K562 (cell line): ENCODE data around the gene MAD1L1. TPM values are rescaled to one million over a fixed set of nuclear protein-coding genes. Genes with fewer than 3 reads are reported as not detected.

Source experiments
- BACH1 ChIP-seq: fragments of 200-800 bp; sonication (Bioruptor generic); IDR thresholded peaks from 2 replicates; pipeline ENCODE4 v1.6.1; 2016; ENCODE audit warnings: missing genetic modification characterization, missing compliant biosample characterization
- CBX3 ChIP-seq, 2 experiments: IDR thresholded peaks; 1 replicate in 1 of 2; 2 replicates in 1 of 2; pipeline ENCODE4 v1.6.1; 2012; ENCODE audit warnings: inconsistent platforms in 2 of 2, low read length in 2 of 2, borderline replicate concordance in 1 of 2, control low read depth in 1 of 2
- FIP1L1 ChIP-seq: fragments of 200-400 bp; formaldehyde crosslinking; IDR thresholded peaks from 2 replicates; pipeline ENCODE4 v1.6.1; 2018; ENCODE audit warnings: mild to moderate bottlenecking, low read depth, low read length; ENCODE audit not compliant: poor library complexity, severe bottlenecking
- FOSL1 ChIP-seq: fragments of 200-800 bp; sonication (Bioruptor generic); conservative IDR thresholded peaks from 2 replicates; pipeline ENCODE4 v1.6.1; 2016; ENCODE audit warnings: missing genetic modification characterization, missing compliant biosample characterization
- MAFF ChIP-seq: IDR thresholded peaks from 2 replicates; pipeline ENCODE4 v1.6.1; 2012; ENCODE audit warnings: low read length, improper control_type of control experiment
- MAFG ChIP-seq: fragments of 450-650 bp; conservative IDR thresholded peaks from 2 replicates; pipeline ENCODE4 v1.6.1; 2016; ENCODE audit warnings: missing genetic modification characterization, missing compliant biosample characterization
- MCM5 ChIP-seq: fragments of 450-650 bp; IDR thresholded peaks from 2 replicates; pipeline ENCODE4 v1.6.1; 2016; ENCODE audit warnings: low read depth
- MEF2A ChIP-seq: IDR thresholded peaks from 2 replicates; pipeline ENCODE4 v1.6.1; 2011; ENCODE audit warnings: low read depth, mild to moderate bottlenecking, low read length, moderate library complexity; ENCODE audit not compliant: control insufficient read depth
- MEF2D ChIP-seq: conservative IDR thresholded peaks from 2 replicates; pipeline ENCODE4 v1.6.1; 2016; ENCODE audit warnings: low read depth, missing genetic modification characterization, missing compliant biosample characterization
- PML ChIP-seq: IDR thresholded peaks from 2 replicates; pipeline ENCODE4 v1.6.1; 2012; ENCODE audit warnings: low read length, inconsistent platforms
- SAFB ChIP-seq: fragments of 200-400 bp; formaldehyde crosslinking; IDR thresholded peaks from 2 replicates; pipeline ENCODE4 v1.6.1; 2017; ENCODE audit warnings: low read depth, low read length, borderline replicate concordance
- SMAD2 ChIP-seq: fragments of 150-350 bp; IDR thresholded peaks from 2 replicates; pipeline ENCODE4 v1.6.1; 2014; ENCODE audit warnings: low read depth, mild to moderate bottlenecking, low read length
- SMARCA5 ChIP-seq: fragments of 450-650 bp; IDR thresholded peaks from 2 replicates; pipeline ENCODE4 v1.6.1; 2016
- SNRNP70 ChIP-seq: fragments of 200-400 bp; formaldehyde crosslinking; optimal IDR thresholded peaks from 2 replicates; pipeline ENCODE3; 2017; ENCODE audit warnings: low read depth, low read length
- TAL1 ChIP-seq: fragments of 450-650 bp; IDR thresholded peaks from 2 replicates; pipeline ENCODE4 v1.6.1; 2016; ENCODE audit warnings: mild to moderate bottlenecking
- ZBTB7A ChIP-seq: IDR thresholded peaks from 2 replicates; pipeline ENCODE4 v1.6.1; 2011; ENCODE audit warnings: low read depth, mild to moderate bottlenecking, low read length, moderate library complexity, borderline replicate concordance; ENCODE audit not compliant: control insufficient read depth
- ZFX ChIP-seq: sonication (generic); formaldehyde crosslinking; IDR thresholded peaks from 2 replicates; pipeline ENCODE4 v1.8.0; 2022; ENCODE audit warnings: mild to moderate bottlenecking, missing genetic modification reagents, moderate library complexity
- ZNF232 ChIP-seq: sonication (generic); formaldehyde crosslinking; IDR thresholded peaks from 2 replicates; pipeline ENCODE4 v1.8.0; 2022; ENCODE audit warnings: mild to moderate bottlenecking, missing genetic modification reagents
- ZNF445 ChIP-seq: fragments of 250-450 bp; sonication (Bioruptor Pico); IDR thresholded peaks from 2 replicates; pipeline ENCODE4 v1.4.0; 2020; ENCODE audit warnings: low read depth, mild to moderate bottlenecking, moderate library complexity
- ZNF551 ChIP-seq: fragments of 250-450 bp; sonication (Bioruptor Pico); IDR thresholded peaks from 2 replicates; pipeline ENCODE4 v1.5.0; 2021; ENCODE audit warnings: mild to moderate bottlenecking, moderate library complexity
- polyA plus RNA-seq, 8 experiments: library from polyadenylated mRNA; depleted of rRNA in 4 of 8; stranded (reverse) in 5 of 8; unstranded in 3 of 8; fragments of >200 nt; fragmentation: Nextera tagmentation in 2 of 8; fragmentation: Illumina TruSeq in 1 of 8; extraction: Ambion mirVana in 2 of 8; extraction: Trizol in 1 of 8; gene quantifications; 2 replicates each; pipeline versions ENCODE4 v1.2.1 to v1.2.3, GENCODE V29; 2011 to 2014; ENCODE audit warnings: inconsistent platforms in 1 of 8, missing spikeins in 1 of 8
- total RNA-seq, 7 experiments: library from RNA; depleted of rRNA in 6 of 7; stranded (reverse); fragments of >200 nt in 6 of 7; fragmentation: Illumina TruSeq in 2 of 7; extraction: Trizol in 2 of 7; gene quantifications; 2 replicates each; pipeline versions ENCODE4 v1.2.1 to v1.2.3, GENCODE V29; 2011 to 2021; ENCODE audit warnings: low replicate concordance in 1 of 7
- TF ChIP-seq, protein P1 (sequence below): fragments of 200-800 bp; sonication (Bioruptor generic); IDR thresholded peaks from 2 replicates; pipeline ENCODE4 v1.6.1; 2017; ENCODE audit warnings: missing genetic modification characterization, missing compliant biosample characterization
- TF ChIP-seq, protein P2 (sequence below): fragments of 250-450 bp; sonication (Bioruptor Pico); IDR thresholded peaks from 2 replicates; pipeline ENCODE4 v1.5.0; 2020; ENCODE audit warnings: mild to moderate bottlenecking
- TF ChIP-seq, protein P3 (sequence below): sonication (generic); formaldehyde crosslinking; IDR thresholded peaks from 2 replicates; pipeline ENCODE4 v1.5.0; 2020; ENCODE audit warnings: missing genetic modification reagents
- TF ChIP-seq, protein P4 (sequence below): fragments of 200-800 bp; sonication (Bioruptor generic); IDR thresholded peaks from 2 replicates; pipeline ENCODE4 v1.6.1; 2017; ENCODE audit warnings: missing genetic modification characterization, missing compliant biosample characterization

Gene MAD1L1
- total and polyA plus RNA-seq, 9 of the 15 experiments (the other 6 are each of a cell fraction or from before 2014, with no cell fraction given), result 1.7 to 89.7 (median 18.0) TPM

DNA sequence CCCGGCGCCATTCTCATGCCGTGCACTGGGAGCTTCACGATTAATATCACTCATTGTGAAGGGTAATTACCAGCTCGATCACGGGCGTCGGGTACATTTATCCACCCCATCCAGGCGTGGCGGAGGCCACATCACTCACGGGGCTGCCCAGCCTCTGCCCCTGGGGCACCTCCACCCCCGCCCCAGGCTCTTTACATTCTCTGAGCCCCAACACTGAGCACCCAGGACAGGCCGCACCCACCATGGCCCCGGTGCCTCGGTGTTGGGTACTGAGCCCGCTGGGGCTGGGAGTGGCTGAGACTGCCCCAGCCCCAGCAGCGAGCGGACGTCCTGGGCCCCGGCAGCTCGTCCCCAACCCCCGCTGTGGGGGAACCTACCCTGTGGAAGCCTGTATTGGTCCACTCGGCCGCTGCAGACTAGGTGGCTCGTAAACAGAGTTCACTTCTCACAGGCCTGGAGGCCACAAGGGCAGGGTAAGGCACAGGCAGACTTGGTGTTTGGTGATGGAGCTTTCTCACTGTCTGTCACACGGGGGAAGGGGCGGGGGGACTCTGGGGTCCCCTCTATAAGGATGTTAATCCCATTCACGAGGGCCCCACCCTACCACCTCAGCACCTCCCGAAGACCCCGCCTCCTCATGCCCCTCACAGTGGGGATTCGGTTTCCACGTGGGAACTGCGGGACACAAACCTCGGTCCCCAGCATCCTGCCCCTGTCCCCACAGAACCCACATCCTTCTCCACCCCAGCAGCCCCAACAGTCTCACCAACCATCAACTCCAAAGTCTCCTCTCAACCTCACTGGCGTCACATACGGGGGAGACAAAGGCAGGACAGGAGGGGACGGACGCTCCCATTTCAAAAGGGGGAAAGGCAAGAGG, 378.5 kb downstream of the MAD1L1 start (continued):
- no peak for TF ChIP-seq PML
- no peak for TF ChIP-seq MEF2D
- TF ChIP-seq SMAD2, result no peak
- TF ChIP-seq MAFF, result no peak
- no peak for TF ChIP-seq SMARCA5
- no peak for TF ChIP-seq SNRNP70
- TF ChIP-seq, protein P1, sequence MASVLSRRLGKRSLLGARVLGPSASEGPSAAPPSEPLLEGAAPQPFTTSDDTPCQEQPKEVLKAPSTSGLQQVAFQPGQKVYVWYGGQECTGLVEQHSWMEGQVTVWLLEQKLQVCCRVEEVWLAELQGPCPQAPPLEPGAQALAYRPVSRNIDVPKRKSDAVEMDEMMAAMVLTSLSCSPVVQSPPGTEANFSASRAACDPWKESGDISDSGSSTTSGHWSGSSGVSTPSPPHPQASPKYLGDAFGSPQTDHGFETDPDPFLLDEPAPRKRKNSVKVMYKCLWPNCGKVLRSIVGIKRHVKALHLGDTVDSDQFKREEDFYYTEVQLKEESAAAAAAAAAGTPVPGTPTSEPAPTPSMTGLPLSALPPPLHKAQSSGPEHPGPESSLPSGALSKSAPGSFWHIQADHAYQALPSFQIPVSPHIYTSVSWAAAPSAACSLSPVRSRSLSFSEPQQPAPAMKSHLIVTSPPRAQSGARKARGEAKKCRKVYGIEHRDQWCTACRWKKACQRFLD, result no peak
- TF ChIP-seq, protein P2, sequence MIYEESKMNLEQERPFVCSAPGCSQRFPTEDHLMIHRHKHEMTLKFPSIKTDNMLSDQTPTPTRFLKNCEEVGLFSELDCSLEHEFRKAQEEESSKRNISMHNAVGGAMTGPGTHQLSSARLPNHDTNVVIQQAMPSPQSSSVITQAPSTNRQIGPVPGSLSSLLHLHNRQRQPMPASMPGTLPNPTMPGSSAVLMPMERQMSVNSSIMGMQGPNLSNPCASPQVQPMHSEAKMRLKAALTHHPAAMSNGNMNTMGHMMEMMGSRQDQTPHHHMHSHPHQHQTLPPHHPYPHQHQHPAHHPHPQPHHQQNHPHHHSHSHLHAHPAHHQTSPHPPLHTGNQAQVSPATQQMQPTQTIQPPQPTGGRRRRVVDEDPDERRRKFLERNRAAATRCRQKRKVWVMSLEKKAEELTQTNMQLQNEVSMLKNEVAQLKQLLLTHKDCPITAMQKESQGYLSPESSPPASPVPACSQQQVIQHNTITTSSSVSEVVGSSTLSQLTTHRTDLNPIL, result no peak
- 0 out of 2 replicates have a peak, but pooled peaks have one; percentile 21 for TF ChIP-seq ZFX (CRISPR knock-in tag)
- no peak for TF ChIP-seq FOSL1 (tag)
- TF ChIP-seq, protein P3, sequence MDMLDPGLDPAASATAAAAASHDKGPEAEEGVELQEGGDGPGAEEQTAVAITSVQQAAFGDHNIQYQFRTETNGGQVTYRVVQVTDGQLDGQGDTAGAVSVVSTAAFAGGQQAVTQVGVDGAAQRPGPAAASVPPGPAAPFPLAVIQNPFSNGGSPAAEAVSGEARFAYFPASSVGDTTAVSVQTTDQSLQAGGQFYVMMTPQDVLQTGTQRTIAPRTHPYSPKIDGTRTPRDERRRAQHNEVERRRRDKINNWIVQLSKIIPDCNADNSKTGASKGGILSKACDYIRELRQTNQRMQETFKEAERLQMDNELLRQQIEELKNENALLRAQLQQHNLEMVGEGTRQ (CRISPR knock-in tag), result no peak
- no peak for TF ChIP-seq BACH1 (tag)
- no peak for TF ChIP-seq TAL1
- TF ChIP-seq, protein P4, sequence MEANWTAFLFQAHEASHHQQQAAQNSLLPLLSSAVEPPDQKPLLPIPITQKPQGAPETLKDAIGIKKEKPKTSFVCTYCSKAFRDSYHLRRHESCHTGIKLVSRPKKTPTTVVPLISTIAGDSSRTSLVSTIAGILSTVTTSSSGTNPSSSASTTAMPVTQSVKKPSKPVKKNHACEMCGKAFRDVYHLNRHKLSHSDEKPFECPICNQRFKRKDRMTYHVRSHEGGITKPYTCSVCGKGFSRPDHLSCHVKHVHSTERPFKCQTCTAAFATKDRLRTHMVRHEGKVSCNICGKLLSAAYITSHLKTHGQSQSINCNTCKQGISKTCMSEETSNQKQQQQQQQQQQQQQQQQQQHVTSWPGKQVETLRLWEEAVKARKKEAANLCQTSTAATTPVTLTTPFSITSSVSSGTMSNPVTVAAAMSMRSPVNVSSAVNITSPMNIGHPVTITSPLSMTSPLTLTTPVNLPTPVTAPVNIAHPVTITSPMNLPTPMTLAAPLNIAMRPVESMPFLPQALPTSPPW (CRISPR knock-in tag), result peak; percentile 39; the same call in 1 of the 2 replicates
- no peak for TF ChIP-seq ZNF551 (CRISPR knock-in tag)
- no peak for TF ChIP-seq MAFG (tag)
- TF ChIP-seq ZNF445, result no peak
- TF ChIP-seq ZBTB7A, result 0 out of 2 replicates have a peak, but pooled peaks have one; percentile 9
- no peak for TF ChIP-seq FIP1L1
- TF ChIP-seq CBX3 (IDR thresholded peaks at IDR 0.05; ENCODE audit: borderline replicate concordance in 1 of 2, low read length in 2 of 2), result no peak
- 0 out of 2 replicates have a peak, but pooled peaks have one; percentile 7 for TF ChIP-seq SAFB
- no peak for TF ChIP-seq MEF2A
- no peak for TF ChIP-seq ZNF232 (CRISPR knock-in tag)
- no peak for TF ChIP-seq MCM5
